KMS-11 (cell line): ENCODE results near the gene GCKR.
A peak's percentile ranks its signal among the peaks of the same experiment; 100 is the strongest.

Experiments
- H2AFZ ChIP-seq: fragments of 200-600 bp; sonication (generic); 2 replicates; pipeline ENCODE4 v1.6.1; 2016; ENCODE audit warnings: antibody characterized with exemption, mixed run types, low read depth
- H3K27ac ChIP-seq: fragments of 200-600 bp; sonication (generic); 2 replicates; pipeline ENCODE4 v1.6.1; 2016; ENCODE audit warnings: mild to moderate bottlenecking, mixed run types
- H3K27me3 ChIP-seq: fragments of 200-600 bp; sonication (generic); 2 replicates; pipeline ENCODE4 v1.6.1; 2017; ENCODE audit warnings: mild to moderate bottlenecking, low read depth, mixed run types, moderate library complexity; ENCODE audit not compliant: insufficient read depth
- H3K36me3 ChIP-seq: fragments of 200-600 bp; sonication (generic); 2 replicates; pipeline ENCODE4 v1.6.1; 2017; ENCODE audit warnings: mild to moderate bottlenecking, mixed run types; ENCODE audit not compliant: insufficient read depth
- H3K4me1 ChIP-seq: fragments of 200-600 bp; sonication (generic); 2 replicates; pipeline ENCODE4 v1.6.1; 2016; ENCODE audit warnings: mild to moderate bottlenecking, low read depth, mixed run types; ENCODE audit not compliant: poor library complexity, severe bottlenecking
- H3K4me2 ChIP-seq: fragments of 200-600 bp; sonication (generic); 2 replicates; pipeline ENCODE4 v1.7.0; 2016; ENCODE audit warnings: mild to moderate bottlenecking, mixed run types
- H3K4me3 ChIP-seq: fragments of 200-600 bp; sonication (generic); IDR thresholded peaks from 2 replicates; pipeline ENCODE4 v1.6.1; 2017; ENCODE audit warnings: low read depth, low read length, mixed read lengths; ENCODE audit not compliant: insufficient read depth
- H3K79me2 ChIP-seq: fragments of 200-600 bp; sonication (generic); 2 replicates; pipeline ENCODE4 v1.6.1; 2016; ENCODE audit warnings: low read depth, mixed run types; ENCODE audit not compliant: insufficient read depth
- H3K9ac ChIP-seq: fragments of 200-600 bp; sonication (generic); 2 replicates; pipeline ENCODE4 v1.6.1; 2016; ENCODE audit warnings: mild to moderate bottlenecking, mixed run types
- H4K20me1 ChIP-seq: fragments of 200-600 bp; sonication (generic); 2 replicates; pipeline ENCODE4 v1.6.1; 2016; ENCODE audit warnings: mild to moderate bottlenecking, mixed run types; ENCODE audit not compliant: insufficient read depth
- TF ChIP-seq, protein P1 (sequence below): fragments of 200-600 bp; sonication (generic); conservative IDR thresholded peaks from 2 replicates; pipeline ENCODE4 v1.6.1; 2017; ENCODE audit warnings: low read depth, mild to moderate bottlenecking, antibody characterized with exemption, low read length, moderate library complexity, mixed read lengths

Gene GCKR

DNA sequence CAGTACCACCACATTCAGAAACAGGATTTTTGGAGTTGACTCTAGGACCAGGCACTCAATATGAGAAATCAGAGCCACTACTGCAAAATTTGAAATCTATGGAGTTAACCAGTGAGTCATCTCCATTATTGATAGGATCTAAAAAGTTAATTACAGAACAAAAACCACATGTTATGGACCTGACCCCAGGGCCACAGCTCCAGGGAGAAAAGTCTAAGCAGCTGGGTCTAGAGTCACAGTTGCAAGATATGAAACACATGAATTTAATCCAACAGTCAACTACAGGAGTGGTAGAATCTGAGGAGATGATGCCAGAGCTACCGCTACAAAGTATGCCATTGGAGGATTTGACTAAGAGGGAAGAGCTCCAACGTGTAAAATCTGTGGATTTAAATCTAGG, 72.8 kb downstream of the GCKR start:
- no peak overlapping the region for H3K4me3 ChIP-seq
- no peaks in the 10 kb centered on the region for H3K27me3 ChIP-seq
- TF ChIP-seq, protein P1, sequence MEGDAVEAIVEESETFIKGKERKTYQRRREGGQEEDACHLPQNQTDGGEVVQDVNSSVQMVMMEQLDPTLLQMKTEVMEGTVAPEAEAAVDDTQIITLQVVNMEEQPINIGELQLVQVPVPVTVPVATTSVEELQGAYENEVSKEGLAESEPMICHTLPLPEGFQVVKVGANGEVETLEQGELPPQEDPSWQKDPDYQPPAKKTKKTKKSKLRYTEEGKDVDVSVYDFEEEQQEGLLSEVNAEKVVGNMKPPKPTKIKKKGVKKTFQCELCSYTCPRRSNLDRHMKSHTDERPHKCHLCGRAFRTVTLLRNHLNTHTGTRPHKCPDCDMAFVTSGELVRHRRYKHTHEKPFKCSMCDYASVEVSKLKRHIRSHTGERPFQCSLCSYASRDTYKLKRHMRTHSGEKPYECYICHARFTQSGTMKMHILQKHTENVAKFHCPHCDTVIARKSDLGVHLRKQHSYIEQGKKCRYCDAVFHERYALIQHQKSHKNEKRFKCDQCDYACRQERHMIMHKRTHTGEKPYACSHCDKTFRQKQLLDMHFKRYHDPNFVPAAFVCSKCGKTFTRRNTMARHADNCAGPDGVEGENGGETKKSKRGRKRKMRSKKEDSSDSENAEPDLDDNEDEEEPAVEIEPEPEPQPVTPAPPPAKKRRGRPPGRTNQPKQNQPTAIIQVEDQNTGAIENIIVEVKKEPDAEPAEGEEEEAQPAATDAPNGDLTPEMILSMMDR: no peak
- peak overlapping the region; percentile 81 for H3K4me2 ChIP-seq
- no peak overlapping the region for H3K9ac ChIP-seq
- H3K4me1 ChIP-seq: peaks cover 62% of the 10 kb centered on the region
- H2AFZ ChIP-seq: no peak overlapping the region
- no peaks in the 10 kb centered on the region for H3K36me3 ChIP-seq
- H3K27ac ChIP-seq: no peak overlapping the region
- no peaks in the 10 kb centered on the region for H3K79me2 ChIP-seq
- H4K20me1 ChIP-seq: no peaks in the 10 kb centered on the region

DNA sequence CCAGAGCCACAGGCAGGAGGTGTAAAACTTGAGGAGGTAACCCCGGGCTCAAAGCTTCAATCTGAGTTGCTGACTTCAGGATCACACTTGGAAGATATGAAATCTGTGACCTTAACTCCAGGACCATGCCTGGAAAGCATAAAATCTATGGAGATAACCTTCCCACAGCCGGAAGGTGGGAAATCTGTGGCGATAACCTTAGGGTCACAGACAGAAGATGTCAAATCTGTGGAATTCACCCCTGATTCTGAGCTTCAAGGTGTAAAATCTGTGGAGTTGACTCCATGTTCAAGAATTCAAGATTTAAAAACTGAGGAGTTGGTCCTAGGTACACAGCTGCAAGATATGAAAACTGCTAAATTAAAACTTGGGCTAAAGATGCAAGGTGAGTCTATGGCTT, 74.6 kb downstream of the GCKR start:
- no peaks in the 10 kb centered on the region for H4K20me1 ChIP-seq
- H3K4me3 ChIP-seq: no peak overlapping the region
- H3K79me2 ChIP-seq: no peaks in the 10 kb centered on the region
- H3K9ac ChIP-seq: peak overlapping the region; percentile 7; the same call in 1 of the 2 replicates
- peak overlapping the region; percentile 75 for H3K27ac ChIP-seq
- peak overlapping the region; percentile 81 for H3K4me2 ChIP-seq
- no peaks in the 10 kb centered on the region for H3K36me3 ChIP-seq
- H3K27me3 ChIP-seq: no peaks in the 10 kb centered on the region
- peaks cover 80% of the 10 kb centered on the region for H3K4me1 ChIP-seq
- no peak overlapping the region for H2AFZ ChIP-seq
- TF ChIP-seq, protein P1: no peak

DNA sequence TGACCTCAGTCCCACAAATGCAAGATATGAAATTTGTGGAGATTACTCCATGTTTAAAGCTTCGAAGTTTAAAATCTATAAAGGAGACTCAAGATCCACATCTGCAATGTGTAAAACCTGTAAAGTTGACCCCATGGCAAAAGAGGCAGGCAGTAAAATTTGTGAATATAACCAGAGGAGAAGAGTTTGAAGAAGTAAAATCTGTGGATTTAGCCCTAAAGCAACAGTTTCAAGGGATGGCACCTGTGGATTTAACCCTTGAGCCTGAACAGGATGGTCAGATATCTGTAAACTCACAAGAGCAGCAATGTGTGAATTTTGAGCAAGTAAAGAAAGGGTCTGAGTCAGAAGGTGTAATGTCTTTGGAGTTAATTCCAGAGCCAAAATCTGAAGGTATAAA, 75.0 kb downstream of the GCKR start:
- Histone ChIP-seq H3K4me1 (peaks cover 85% of the 10 kb centered on the region), H3K36me3 (no peaks in the 10 kb centered on the region)
- TF ChIP-seq, protein P1: no peak

DNA sequence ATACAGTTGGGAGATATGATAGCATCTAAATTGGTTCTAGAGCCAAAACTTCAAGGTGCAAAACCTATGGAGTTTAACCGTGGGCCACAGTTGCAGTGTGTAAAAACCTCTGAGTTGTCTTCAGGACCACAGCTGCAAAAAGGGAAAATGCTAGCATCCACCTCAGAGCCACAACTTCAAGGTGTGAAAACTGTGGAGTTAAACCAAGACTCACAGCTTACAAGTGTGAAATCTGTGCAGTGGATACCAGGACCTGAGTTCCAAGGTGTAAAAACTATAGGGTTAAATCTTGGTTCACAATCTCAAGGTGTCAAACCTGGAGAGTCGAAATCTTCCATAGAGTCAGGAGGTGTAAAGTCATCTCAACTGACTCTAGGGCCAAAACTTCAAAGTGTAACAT, 75.8 kb downstream of the GCKR start:
- H2AFZ ChIP-seq: no peak overlapping the region
- H3K4me3 ChIP-seq: no peak overlapping the region
- peaks cover 90% of the 10 kb centered on the region for H3K4me1 ChIP-seq
- H3K36me3 ChIP-seq: no peaks in the 10 kb centered on the region
- H3K79me2 ChIP-seq: no peaks in the 10 kb centered on the region
- no peaks in the 10 kb centered on the region for H4K20me1 ChIP-seq
- no peak overlapping the region; the same call in 1 of the 2 replicates for H3K9ac ChIP-seq
- H3K4me2 ChIP-seq: peak overlapping the region; percentile 81
- no peaks in the 10 kb centered on the region for H3K27me3 ChIP-seq
- H3K27ac ChIP-seq: peak overlapping the region; percentile 75; the same call in 1 of the 2 replicates
- TF ChIP-seq, protein P1: no peak

More for the DNA sequence above, 75.0 kb downstream of the GCKR start:
- H2AFZ ChIP-seq: no peak overlapping the region
- H3K4me2 ChIP-seq: peak overlapping the region; percentile 81
- no peaks in the 10 kb centered on the region for H3K79me2 ChIP-seq
- H3K9ac ChIP-seq: peak overlapping the region; percentile 7; the same call in 1 of the 2 replicates
- H4K20me1 ChIP-seq: no peaks in the 10 kb centered on the region
- no peaks in the 10 kb centered on the region for H3K27me3 ChIP-seq
- H3K27ac ChIP-seq: peak overlapping the region; percentile 75; the same call in 1 of the 2 replicates
- H3K4me3 ChIP-seq: no peak overlapping the region
